Measurements from ENCODE around the gene THRAP3.
"Not testable (repeated sequence)": the region's sequence is repeated elsewhere in the genome, so short reads cannot be mapped to it uniquely, and the experiment has no call there.

Gene THRAP3

DNA sequence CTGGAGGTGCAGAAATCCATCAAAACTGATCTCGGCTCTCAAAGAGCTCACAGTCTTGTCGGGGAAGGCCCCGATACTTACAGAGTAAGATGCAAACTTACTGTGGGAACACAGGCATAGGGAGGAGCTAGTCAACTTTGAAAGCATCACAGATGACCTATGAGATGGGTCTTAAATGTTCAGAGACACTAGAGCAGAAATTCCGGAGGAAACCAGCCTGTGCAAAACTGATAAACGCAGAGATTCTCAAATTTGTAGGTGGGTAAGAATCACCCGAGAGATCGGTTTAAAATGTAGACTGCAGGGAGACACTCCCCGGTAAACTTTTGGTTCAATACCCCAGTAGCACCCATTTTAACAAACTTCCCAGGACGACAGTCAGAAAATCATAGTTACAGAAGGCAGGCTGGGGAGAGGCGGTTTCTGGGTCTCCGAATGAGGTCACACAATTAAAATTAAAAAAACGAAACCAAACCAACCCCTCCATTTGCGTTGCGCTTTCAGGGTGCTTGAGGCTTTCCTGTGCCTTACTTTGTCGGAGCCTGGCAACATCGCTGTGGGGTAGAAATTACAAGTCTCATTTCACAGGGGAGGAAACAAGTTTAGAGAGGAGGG is 755 bp upstream of the THRAP3 start:
- peak overlapping the region; percentile 81 for H3K4me3 ChIP-seq (ENCODE audit: low read length)
- DNase-seq (ENCODE audit: low read depth) = peak; percentile 43
- TF ChIP-seq, protein P1, sequence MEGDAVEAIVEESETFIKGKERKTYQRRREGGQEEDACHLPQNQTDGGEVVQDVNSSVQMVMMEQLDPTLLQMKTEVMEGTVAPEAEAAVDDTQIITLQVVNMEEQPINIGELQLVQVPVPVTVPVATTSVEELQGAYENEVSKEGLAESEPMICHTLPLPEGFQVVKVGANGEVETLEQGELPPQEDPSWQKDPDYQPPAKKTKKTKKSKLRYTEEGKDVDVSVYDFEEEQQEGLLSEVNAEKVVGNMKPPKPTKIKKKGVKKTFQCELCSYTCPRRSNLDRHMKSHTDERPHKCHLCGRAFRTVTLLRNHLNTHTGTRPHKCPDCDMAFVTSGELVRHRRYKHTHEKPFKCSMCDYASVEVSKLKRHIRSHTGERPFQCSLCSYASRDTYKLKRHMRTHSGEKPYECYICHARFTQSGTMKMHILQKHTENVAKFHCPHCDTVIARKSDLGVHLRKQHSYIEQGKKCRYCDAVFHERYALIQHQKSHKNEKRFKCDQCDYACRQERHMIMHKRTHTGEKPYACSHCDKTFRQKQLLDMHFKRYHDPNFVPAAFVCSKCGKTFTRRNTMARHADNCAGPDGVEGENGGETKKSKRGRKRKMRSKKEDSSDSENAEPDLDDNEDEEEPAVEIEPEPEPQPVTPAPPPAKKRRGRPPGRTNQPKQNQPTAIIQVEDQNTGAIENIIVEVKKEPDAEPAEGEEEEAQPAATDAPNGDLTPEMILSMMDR (IDR thresholded peaks at IDR 0.05; ENCODE audit: insufficient read depth, low read depth, low read length, missing control alignments) = no peak

DNA sequence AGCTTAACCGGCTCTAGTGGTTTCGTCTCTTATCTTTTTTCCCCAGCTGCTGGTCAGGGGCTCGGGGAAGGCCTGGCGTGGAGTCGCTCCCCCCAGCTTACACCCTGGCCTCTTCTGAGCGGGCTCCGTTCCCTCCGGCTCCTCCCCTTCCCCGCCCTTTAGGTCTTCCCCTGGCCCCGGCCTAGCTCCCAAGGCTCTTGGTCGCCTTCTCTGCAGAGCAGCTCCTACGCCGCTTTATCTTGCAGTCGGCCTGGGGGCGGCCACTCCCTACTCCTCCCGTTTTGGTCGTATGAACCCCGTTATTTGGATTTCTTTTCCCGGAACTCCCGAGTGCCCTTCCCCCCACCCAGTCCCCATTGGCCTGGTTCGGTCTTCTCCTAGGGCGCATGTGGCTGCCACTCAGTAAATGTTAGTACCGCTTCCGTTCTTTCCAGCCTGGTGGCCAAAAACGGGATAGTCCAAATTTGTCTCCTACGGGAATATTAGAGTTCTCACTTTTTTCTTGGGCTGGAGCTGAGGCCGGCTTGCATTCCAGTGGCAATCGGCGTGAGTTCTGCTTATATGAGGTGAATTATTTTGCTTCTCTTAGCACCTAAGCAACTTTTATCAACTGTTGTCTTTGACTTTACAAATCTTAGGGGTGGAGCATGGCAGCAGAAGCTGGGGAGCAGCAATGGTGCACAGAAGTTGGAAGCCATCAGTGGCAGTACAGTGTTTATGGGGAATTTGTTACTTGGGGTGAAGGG is 467 bp downstream of the THRAP3 start:
- TF ChIP-seq, protein P1 (IDR thresholded peaks at IDR 0.05; ENCODE audit: insufficient read depth, low read depth, low read length, missing control alignments) = peak; percentile 51
- H3K4me3 ChIP-seq (ENCODE audit: low read length) = peak overlapping the region; percentile 97
- DNase-seq (ENCODE audit: low read depth) = peak; percentile 84

DNA sequence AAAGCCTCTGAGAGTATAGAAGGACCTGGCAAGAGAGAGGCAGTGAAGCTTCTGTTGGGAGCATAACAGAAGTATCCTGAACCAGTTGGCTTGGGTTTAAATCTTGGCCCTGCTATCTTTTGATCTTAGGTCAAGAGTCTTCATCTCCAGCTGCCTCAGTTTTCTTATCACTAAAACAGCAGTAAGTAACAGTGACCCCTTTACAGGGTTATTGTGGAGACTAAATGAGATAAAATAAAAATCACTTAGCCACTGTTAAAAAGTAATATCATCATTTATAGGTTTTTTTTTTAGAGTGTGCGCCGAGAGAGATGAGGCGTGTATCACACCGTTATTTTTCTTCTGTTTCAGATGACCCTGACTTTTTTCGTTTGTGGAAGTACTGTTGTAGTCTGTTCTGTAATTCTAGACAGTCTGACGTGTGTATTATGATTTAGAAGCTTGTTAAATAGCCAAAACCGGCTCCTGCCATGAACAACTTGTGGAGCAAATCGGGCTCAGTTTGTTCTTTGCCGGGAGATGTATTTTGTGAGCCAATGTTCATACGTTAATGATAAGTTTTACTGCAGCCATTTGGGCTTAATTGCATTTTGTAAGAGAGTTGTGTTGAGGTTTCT is 1.1 kb downstream of the THRAP3 start:
- DNase-seq (ENCODE audit: low read depth) = no peak
- peak overlapping the region; percentile 97 for H3K4me3 ChIP-seq (ENCODE audit: low read length)
- TF ChIP-seq, protein P1 (IDR thresholded peaks at IDR 0.05; ENCODE audit: insufficient read depth, low read depth, low read length, missing control alignments) = no peak

- H3K4me3 ChIP-seq (ENCODE audit: low read length); DNase-seq (ENCODE audit: low read depth): not testable (repeated sequence)
Observed at GRCh38 chr1:36230279-36230678, 6.0 kb downstream of the THRAP3 start.

DNA sequence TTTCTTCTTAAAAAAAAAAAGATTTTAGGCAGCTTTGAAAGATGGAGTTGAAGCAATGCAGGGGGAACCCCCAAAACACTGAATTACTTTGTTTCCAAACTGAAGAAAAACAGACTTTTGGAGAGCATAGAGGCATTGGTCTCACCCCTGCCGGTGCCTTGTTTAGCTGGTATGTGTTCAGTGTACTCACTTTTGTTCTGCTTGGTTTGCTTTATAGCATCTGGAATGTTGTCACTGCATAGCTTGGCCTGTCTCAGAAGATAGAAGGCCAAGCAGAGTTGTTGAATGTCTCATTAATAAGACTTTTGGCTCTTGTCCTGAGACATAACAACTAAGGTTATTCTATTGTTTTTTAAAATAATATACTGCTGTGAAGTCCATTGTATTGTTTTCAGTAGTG is 6.9 kb downstream of the THRAP3 start:
- DNase-seq (ENCODE audit: low read depth) = no peak
- no peak overlapping the region for H3K4me3 ChIP-seq (ENCODE audit: low read length)
- TF ChIP-seq, protein P1 (IDR thresholded peaks at IDR 0.05; ENCODE audit: insufficient read depth, low read depth, low read length, missing control alignments) = no peak

GRCh38 chr1:36232212-36233095 is 8.2 kb downstream of the THRAP3 start:
- H3K4me3 ChIP-seq (ENCODE audit: low read length) = no peak overlapping the region
- TF ChIP-seq, protein P1 (IDR thresholded peaks at IDR 0.05; ENCODE audit: insufficient read depth, low read depth, low read length, missing control alignments) = no peak
- no peak for DNase-seq (ENCODE audit: low read depth)

GRCh38 chr1:36236302-36236701 is 12.1 kb downstream of the THRAP3 start:
- DNase-seq (ENCODE audit: low read depth) = no peak
- H3K4me3 ChIP-seq (ENCODE audit: low read length) = no peak overlapping the region
- TF ChIP-seq, protein P1 (IDR thresholded peaks at IDR 0.05; ENCODE audit: insufficient read depth, low read depth, low read length, missing control alignments) = no peak

All from epithelial cell of esophagus (primary cell).